GM10266 (cell line): ENCODE data around the gene AK1.
"Not testable (repeated sequence)": the region's sequence is repeated elsewhere in the genome, so short reads cannot be mapped to it uniquely, and the experiment has no call there.

Source experiments
- DNase-seq: peaks from one replicate; pipeline ENCODE4 v3.0.0; 2012; ENCODE audit errors: extremely low spot score
- TF ChIP-seq, protein P1 (sequence below): IDR thresholded peaks from 2 replicates; pipeline ENCODE4 v1.5.1; 2012; ENCODE audit warnings: mild to moderate bottlenecking, low read depth; ENCODE audit not compliant: control insufficient read depth, insufficient read depth; ENCODE audit errors: missing control alignments

Gene AK1

DNA sequence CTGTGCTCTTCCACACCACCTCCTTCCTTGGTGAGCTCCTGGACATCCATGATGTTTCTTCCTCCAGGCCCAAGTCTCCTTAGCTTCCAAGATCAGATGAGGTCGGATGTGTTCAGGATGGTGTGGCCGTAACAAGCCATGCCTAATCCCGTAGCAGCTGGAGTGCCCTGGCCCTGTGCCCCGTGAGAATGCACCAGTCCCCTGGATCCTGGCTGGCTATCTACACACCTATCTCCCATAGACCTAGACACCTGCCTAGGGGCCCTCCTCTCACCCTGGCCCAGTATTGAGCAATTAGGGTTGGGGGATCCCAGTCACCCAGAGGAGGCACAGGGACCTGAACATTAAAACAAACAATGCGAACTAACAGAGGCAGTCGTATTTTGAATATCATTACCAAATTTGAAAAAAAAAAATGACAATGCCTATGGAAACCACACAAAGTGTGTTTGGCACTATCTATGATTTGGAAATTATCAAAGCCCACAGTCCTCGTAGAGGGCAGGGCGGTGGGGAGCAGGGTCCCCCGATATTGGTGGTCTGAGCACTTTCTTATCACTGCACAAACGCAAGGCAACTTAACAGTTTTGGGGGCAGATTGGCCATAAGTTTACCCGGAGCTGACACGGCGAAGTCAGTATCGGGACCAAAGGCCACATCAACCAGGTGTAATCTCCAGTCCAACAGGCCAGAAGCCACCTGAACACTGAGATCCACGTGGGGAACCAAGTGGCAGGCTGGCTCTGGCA, 36.2 kb downstream of the AK1 start:
- no peak for DNase-seq
- TF ChIP-seq, protein P1, sequence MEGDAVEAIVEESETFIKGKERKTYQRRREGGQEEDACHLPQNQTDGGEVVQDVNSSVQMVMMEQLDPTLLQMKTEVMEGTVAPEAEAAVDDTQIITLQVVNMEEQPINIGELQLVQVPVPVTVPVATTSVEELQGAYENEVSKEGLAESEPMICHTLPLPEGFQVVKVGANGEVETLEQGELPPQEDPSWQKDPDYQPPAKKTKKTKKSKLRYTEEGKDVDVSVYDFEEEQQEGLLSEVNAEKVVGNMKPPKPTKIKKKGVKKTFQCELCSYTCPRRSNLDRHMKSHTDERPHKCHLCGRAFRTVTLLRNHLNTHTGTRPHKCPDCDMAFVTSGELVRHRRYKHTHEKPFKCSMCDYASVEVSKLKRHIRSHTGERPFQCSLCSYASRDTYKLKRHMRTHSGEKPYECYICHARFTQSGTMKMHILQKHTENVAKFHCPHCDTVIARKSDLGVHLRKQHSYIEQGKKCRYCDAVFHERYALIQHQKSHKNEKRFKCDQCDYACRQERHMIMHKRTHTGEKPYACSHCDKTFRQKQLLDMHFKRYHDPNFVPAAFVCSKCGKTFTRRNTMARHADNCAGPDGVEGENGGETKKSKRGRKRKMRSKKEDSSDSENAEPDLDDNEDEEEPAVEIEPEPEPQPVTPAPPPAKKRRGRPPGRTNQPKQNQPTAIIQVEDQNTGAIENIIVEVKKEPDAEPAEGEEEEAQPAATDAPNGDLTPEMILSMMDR: no peak

DNA sequence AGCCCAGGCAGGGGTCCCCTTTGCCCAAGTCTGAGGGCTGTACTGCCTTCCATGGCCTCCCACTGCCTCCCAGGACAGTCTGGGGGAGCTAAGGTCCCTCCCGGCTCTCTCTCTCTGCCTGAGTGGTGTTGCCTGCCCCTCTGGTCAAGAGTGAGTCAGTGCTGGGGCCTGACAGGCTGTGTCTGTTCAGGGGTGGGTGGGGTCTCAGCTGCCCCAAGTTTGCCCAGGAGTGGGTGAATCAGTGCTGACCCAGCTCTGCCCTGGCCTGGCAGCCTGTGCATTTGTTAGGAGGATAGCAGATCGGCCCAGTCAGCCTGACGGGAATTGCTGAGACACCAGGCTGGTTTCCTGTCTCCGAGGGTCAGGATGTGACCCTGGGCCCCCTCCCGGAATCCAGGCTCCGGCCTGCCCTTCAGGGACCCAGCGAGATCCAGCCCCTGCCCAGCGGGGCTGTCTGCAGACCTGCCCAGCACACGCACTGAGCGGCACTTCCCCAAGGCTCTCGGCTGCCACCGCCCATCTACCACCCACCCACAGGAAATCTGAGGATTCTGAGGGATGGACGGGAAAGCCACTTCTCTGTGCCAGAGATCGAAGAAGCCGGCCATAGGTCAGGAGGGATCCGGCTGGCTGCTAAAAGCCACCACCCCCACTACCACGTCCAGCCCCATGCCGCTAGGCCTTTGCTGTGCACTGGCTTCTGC, 38.9 kb downstream of the AK1 start:
- no peak for DNase-seq
- TF ChIP-seq, protein P1: no peak

DNA sequence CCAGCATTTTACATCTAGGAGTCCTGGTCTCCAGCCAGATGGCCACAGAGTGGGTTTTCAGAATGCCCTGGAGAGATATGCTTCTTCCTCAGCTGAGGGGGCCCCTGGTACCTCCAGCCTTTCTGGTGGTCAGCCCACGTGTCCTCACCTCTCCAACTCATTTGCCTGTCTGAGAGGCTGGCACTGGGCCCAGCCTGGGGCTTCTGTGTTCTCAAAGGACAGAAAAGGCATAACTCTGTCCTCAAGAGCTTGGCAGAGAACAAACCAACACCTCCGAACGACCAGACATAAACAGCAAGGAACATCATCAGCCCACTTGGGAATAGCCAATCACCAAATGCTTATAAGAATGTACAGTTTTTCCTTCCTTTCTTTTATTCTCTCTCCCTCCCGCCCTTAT, 40.1 kb downstream of the AK1 start:
- TF ChIP-seq, protein P1: no peak
- DNase-seq: no peak

DNA sequence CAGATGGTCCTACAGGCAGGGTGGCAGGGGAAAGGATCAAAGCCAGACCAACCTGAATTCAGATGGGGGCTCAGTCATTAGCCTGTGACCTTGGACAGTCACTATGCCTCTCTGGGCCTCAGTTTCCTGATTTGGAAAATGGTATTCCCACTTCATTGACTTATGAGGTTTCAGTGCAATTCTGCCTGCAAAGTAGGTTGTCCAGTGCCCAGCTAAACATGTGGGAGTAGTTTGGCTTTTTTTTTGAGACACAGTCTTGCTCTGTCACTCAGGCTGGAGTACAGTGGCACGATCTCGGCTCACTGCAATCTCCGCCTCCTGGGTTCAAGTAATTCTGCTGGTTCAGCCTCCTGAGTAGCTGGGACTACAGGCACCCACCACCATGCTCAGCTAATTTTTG, 40.9 kb downstream of the AK1 start:
- DNase-seq: not testable (repeated sequence)

DNA sequence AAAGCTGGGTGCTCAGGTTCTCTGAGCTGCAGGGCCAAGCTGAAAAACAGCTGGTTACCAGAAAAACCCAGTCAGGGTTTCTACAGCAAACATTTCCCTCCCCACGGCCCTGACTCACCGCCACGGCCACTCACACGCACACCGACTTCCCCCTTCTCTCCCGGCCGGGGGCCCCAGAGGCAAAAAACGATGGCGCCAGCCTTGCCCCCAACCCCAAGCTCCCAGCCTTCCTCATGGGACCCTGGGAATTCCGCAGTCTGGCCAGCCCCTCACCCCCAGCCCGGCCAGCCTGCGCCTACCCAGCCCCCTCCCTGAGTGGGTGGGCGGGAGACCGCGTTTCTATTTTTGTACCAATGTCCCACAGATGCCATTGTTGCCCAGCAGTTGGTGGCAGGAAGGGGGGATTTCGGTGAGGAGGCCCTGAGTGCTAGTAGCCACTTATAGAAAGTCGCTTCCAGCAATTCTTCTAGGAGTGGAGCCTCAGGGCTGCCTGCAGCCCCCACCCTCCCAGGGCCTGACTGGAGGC, 41.4 kb downstream of the AK1 start:
- TF ChIP-seq, protein P1: no peak
- DNase-seq: no peak

DNA sequence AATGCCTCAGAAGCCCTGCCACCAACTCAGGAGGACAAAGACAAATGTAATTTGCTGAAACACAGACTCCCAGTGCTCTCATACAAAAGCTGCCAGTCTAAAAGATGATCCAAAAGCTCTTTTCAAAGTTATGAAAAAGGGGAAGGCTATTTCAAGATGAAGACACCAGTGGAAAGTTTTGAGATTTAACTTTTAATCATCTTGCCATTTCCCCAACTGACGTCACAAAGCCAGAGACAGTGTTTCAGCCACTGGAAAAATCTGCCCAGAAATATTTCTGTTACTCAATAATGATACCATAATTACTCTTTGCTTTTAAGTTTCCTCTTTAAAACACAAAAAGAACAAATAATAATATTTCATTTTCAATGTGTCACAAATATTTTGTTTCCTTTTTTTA, 43.9 kb downstream of the AK1 start:
- no peak for DNase-seq
- TF ChIP-seq, protein P1: no peak

DNA sequence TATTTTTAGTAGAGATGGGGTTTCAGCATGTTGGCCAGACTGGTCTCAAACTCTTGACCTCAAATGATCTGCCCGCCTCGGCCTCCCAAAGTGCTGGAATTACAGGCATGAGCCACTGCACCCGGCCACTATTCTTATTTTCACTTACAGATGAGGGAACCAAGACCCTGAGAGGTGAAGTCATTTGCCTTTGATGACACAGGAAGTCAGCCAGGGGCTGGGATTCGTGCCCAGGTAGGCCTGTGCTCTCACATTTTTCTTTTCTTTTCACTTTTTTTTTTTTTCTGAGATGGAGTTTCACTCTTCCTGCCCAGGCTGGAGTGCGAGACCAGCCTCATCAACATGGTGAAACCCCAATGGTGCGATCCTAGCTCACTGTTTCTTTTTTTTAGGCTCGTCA, 45.2 kb downstream of the AK1 start:
- no peak for DNase-seq

More for the DNA sequence above, 45.2 kb downstream of the AK1 start:
- TF ChIP-seq, protein P1: no peak
